ENCODE data around the gene AARS2.

AARS2 gene

DNA sequence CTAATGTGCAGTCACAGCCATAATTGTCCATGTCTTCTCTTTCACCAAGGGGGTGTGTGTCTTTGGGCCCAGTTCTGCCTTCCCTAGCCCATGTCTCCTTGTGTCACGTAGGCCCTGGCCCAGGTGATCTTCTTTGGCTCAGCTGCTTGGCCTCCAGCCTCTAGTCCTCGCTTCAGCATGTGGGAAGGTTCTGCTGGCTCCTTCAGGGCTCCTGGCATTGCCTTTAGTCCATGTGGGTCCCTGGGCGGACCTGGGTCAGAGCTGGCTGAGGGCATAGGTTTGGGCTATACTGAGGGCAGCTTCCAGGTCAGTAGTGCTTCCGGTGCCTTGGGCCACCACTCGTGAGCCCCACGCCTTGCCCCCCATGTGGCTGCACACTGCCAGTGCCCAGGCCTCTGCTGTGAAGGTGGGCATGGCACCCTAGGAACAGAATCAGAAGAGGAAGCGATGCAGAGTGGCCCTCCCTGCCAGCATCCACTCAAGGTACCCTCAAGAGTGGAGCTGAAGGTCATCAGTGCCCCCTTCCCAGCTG, 12.8 kb downstream of the AARS2 start:
- no peak for DNase-seq (ENCODE audit: low read depth)

DNA sequence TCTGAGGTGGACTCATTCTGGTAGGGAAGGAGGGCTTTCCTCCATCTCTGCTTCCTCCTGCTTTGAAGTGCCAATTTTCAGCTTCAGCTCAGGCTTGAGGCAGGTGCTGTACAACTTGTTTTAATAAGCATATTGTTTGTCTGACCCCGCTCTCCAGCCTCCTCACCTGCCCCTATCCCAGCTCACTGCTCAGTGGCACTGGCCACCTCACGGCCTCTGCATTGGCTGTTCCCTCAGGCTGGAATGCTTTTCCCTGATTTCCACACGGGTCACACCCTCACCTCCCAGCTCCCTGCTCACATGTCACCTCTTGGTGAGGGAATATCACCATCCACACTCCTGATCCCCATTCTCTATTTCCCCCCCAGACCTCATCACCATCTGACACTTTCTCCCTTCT, 14.3 kb downstream of the AARS2 start:
- no peak for DNase-seq (ENCODE audit: low read depth)

GRCh38 chr6:44298055-44298803, 14.9 kb downstream of the AARS2 start:
- DNase-seq (ENCODE audit: low read depth), result no peak

DNA sequence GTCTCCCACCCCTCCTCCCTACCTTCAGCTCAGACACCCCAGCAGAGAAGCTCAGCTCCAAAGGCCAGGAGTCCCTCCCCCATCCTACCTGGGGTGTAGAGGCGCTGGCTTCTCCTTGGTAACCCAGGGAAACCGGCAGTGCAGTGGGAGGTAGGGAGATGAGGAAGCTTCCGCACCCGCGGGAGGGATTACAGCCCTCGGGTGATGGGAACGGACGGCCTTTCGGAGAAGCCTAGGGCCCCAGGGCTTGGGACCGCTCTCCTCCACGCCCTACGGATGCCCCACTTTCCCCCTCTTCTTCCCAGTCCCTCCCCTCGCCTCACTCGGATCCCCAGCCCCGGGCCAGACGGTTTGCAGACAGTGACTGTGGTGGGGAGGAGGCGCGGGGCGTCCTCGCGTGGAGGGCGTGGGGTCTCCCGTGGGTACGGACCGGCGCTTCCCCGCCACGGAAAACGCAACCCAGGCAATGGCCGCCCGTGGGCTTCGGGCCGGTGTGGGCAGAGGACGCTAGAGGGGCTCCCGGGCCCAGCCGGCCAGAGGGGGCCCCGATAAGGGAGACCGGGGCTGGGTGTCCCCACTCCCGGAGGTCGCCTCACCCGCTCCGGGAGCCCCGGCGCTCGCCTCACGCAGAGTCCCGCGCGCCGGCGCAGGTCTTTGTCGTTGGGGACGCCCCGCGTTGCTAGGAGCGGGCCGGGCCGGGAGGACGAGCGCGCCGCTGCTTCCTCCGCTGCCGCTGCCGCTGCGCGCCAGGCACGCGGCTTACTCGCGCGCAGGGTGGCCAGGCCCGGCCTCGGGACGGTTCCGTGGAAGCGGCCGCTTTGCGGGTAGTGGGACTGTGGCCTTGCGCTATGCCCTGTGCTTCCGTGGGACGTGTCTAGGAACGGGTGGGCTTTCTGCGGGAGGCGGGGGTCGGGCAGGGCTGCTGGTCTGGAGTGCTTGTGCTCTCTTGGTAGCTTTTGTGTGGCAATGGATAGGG, 15.8 kb downstream of the AARS2 start:
- no peak for DNase-seq (ENCODE audit: low read depth)

DNA sequence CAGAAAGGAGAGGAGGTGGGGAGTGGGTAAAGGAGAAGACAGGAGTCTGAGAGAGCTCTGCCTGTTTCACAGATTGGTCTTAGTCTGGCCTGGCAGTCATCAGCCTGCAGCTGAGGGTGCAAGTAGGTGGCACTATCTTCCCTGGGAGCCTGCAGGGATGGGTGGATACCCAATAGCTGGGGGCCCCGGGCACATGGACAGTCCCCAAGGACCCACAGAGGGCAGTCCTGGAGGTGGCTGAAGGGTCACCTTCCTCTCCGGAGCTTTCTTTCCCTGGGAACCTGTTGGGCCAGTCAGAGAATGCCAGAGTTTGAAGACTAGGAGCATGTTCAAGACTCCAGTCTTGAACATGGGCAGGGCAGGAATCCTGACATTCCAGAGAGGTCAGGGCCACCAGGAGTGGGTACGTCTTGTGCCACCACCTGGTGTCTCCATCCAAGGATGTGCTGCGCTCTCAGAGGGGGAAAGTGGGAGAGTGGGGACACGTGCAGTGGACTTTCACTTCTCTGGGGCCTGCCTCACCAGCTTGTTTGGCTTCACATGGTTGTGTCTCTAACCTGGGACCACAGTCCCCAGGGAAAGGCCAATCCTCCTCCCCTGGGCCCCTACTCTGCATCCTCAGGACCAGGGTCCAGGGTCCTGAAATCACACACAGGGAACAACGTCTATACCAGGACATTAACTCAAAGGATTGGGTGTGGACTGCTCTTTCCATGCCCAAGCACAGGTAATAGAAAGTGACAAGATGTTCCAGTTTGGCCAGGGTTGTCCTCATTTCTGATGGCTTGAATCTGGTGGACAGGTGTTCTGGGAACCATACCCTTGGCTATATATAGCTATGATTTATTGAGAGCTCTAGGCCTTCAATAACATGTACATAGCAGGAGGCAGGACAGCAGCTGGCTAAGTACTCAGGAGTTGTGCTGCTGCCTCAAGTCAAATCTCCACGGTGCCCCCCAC, 18.0 kb downstream of the AARS2 start:
- DNase-seq (ENCODE audit: low read depth), result no peak

DNA sequence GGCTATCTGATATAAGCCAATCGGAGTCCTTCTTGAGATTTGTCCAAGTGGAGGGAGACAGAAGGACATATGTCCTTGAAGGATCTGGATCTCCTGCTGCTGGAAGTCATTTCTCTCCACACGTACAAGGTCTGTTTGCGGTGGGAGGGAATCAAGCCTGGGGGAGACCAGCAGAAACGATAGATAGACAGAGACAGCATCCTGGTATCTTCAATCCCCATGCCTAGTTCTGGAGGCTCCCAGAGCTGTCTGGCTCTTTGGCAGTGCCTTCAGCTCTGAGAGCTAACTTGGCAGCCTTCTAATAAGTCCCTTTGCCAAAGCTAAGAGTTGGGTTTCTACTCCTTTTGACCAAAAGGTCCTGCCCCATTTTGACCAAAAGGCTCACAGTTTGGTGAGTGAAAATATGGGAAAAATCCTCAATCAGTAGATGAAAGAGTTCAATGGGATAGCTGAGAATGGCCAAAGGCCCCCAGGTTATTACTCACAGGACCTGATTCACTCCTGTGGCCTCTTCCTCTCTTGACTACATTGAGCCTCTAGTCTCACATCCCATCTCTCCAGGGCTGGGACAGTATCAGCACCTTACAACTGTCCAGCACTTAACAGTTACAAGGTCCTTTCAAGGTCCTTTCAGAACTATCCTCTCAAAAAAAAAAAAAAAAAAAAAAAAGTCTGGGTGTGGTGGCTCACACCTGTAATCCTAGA, 20.3 kb downstream of the AARS2 start:
- no peak for DNase-seq (ENCODE audit: low read depth)

DNA sequence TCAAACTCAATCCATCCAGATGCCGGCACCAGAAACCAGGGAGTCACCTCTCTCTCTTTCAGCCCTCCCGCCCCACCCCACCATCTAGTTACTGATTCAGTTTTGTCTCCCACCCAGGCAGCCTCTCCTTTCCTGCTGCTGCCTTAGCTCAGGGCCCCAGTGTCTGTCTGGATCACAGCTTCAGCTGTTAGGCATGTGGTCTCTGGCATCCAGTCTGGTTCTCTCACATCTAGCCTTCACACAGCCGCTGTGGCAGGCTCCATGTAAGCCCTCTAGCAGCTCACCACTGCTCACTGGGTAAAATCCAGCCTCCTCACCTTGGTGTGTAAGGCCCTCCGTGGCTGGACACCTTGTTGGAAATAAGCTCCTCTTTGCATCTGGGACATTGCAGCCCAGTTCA, 21.3 kb downstream of the AARS2 start:
- no peak for DNase-seq (ENCODE audit: low read depth)

GRCh38 chr6:44289726-44290260, 23.4 kb downstream of the AARS2 start:
- DNase-seq (ENCODE audit: low read depth), result no peak

GRCh38 chr6:44286747-44287146, 26.4 kb downstream of the AARS2 start:
- DNase-seq (ENCODE audit: low read depth), result no peak

- DNase-seq (ENCODE audit: low read depth), result no peak
Measured at GRCh38 chr6:44286285-44286565, 26.9 kb downstream of the AARS2 start.

- no peak for DNase-seq (ENCODE audit: low read depth)
Measured at GRCh38 chr6:44285552-44286284, 27.4 kb downstream of the AARS2 start.

GRCh38 chr6:44284867-44285266, 28.3 kb downstream of the AARS2 start:
- DNase-seq (ENCODE audit: low read depth), result no peak

GRCh38 chr6:44284121-44284520, 29.0 kb downstream of the AARS2 start:
- DNase-seq (ENCODE audit: low read depth), result no peak

- no peak for DNase-seq (ENCODE audit: low read depth)
Measured at GRCh38 chr6:44278774-44279697, 34.1 kb downstream of the AARS2 start.

DNA sequence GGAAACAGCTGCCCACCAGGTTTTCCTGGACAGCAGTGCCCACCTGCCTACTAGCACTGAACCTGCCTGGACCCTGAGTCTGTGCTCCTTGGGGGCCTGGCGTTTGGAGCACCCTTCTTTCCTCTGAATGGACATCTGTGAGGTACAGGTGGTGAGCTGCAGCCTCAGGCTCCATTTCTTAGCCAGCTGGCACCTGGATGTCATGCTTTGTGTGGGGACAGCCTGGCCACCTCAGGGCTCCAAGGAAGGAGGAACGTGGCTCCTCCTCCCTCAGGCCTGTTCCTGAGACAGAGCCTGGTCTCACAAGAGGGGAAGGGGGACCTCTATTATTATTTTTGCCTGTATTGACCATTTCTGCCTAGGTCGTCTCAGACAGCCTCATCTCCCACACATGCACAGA, 34.8 kb downstream of the AARS2 start:
- DNase-seq (ENCODE audit: low read depth), result no peak

GRCh38 chr6:44277763-44278162, 35.4 kb downstream of the AARS2 start:
- DNase-seq (ENCODE audit: low read depth), result no peak

DNA sequence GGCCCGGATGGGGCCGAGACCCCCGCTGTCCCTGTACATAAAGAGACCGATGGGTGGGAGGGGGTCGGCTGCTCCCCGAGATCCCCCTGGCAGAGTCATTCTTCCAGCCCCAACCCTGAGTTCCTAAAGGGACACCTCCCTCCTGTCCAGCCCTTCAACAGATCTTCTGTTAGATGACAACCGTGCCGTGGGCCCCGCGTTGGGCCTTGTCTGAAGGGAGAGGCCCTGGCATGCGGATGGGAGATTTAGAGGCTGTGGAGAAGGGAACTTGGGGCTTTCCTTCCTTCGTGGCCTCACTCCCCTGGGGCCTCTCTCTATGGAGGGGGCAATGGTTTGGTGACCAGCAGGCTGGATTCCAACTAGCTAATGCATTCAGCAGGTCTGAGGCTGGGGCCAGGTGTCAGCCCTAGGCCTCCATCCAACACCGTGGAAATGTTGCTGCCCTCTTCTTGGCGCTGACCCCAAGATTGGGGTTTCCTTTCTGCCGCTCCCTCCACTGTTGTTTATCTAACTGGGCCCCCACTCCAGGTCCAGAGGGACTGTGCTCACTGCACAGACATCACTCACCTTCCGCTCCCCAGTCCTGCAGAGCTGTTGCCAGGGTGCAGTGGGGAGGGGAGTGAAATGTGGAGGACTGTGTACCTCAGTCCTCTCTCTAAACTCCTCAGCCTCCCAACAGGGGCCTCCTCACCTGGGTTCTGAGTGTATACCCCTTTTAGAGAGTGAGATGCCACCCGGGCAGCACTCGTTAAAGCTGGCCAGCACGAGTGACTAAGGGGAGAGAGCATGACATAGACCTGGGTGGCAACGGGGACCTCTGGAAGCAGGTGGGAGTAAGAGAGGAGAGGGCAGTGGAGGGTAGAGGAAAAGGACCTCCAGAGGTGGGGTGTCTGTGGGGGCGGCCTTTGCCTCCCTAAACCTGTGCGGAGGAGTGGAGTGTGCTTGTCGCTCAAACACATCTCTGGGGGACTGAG, 36.2 kb downstream of the AARS2 start:
- no peak for DNase-seq (ENCODE audit: low read depth)

Measured in CMK (cell line).